Measurements from ENCODE around the gene PCAT6. TPM values are rescaled to one million over a fixed set of nuclear protein-coding genes. Genes with fewer than 3 reads are reported as not detected.
"Not testable (repeated sequence)": the region's sequence is repeated elsewhere in the genome, so short reads cannot be mapped to it uniquely, and the experiment has no call there.

The PCAT6 gene
- 1 to 10 TPM; 1.8 to 4.0 TPM for total RNA-seq

GRCh38 chr1:202810615-202811295 is at the start of gene PCAT6:
PCAT6 (plus strand) TSS chr1:202810954.
- Mint-ChIP-seq H3K27me3 (no peaks in the 10 kb centered on the region), H3K27ac (peak within 1 kb of the TSS; percentile 87), H3K9me3 (no peaks in the 10 kb centered on the region), H3K4me1 (peaks cover 23% of the 10 kb centered on the region), H3K36me3 (ENCODE audit: low read depth) (peaks cover 30% of the 10 kb centered on the region), H3K4me3 (peak within 1 kb of the TSS; percentile 87)
- ATAC-seq (replicated peaks) = peak; percentile 78

- Mint-ChIP-seq H3K4me3 (no peak overlapping the region), H3K27ac (peak overlapping the region; percentile 66), H3K27me3 (no peaks in the 10 kb centered on the region), H3K4me1 (peaks cover 5% of the 10 kb centered on the region), H3K36me3 (ENCODE audit: low read depth) (peaks cover 99% of the 10 kb centered on the region), H3K9me3 (no peaks in the 10 kb centered on the region)
- ATAC-seq (replicated peaks) = no peak
Measured at GRCh38 chr1:202762019-202762418, 48.7 kb upstream of the PCAT6 start.

GRCh38 chr1:202765721-202766120 is 45.0 kb upstream of the PCAT6 start:
- ATAC-seq (replicated peaks) = no peak
- Mint-ChIP-seq H3K36me3 (ENCODE audit: low read depth) (peaks cover 94% of the 10 kb centered on the region), H3K4me3 (no peak overlapping the region), H3K27me3 (no peaks in the 10 kb centered on the region), H3K9me3 (no peaks in the 10 kb centered on the region), H3K4me1 (peaks cover 5% of the 10 kb centered on the region), H3K27ac (no peak overlapping the region)

GRCh38 chr1:202770135-202770534 is 40.6 kb upstream of the PCAT6 start:
- no peaks in the 10 kb centered on the region for H3K9me3 Mint-ChIP-seq
- no peak overlapping the region for H3K4me3 Mint-ChIP-seq
- H3K27me3 Mint-ChIP-seq = no peaks in the 10 kb centered on the region
- H3K27ac Mint-ChIP-seq = no peak overlapping the region
- no peak for ATAC-seq (replicated peaks)
- no peaks in the 10 kb centered on the region for H3K4me1 Mint-ChIP-seq
- H3K36me3 Mint-ChIP-seq (ENCODE audit: low read depth) = peaks cover 92% of the 10 kb centered on the region

GRCh38 chr1:202781180-202781579 is 29.6 kb upstream of the PCAT6 start:
- H3K36me3 Mint-ChIP-seq (ENCODE audit: low read depth) = peaks cover 15% of the 10 kb centered on the region
- H3K4me1 Mint-ChIP-seq = peaks cover 3% of the 10 kb centered on the region
- no peaks in the 10 kb centered on the region for H3K27me3 Mint-ChIP-seq
- no peak for ATAC-seq (replicated peaks)
- H3K9me3 Mint-ChIP-seq = no peaks in the 10 kb centered on the region
- no peak overlapping the region for H3K4me3 Mint-ChIP-seq
- H3K27ac Mint-ChIP-seq = no peak overlapping the region

- Mint-ChIP-seq H3K4me3 (no peak overlapping the region), H3K27me3 (no peaks in the 10 kb centered on the region), H3K4me1 (peaks cover 13% of the 10 kb centered on the region), H3K9me3 (no peaks in the 10 kb centered on the region), H3K36me3 (ENCODE audit: low read depth) (no peaks in the 10 kb centered on the region), H3K27ac (no peak overlapping the region)
- ATAC-seq (replicated peaks) = no peak
Measured at GRCh38 chr1:202786804-202787203, 23.9 kb upstream of the PCAT6 start.

GRCh38 chr1:202788800-202789199 is 22.0 kb upstream of the PCAT6 start:
- H3K9me3 Mint-ChIP-seq = no peaks in the 10 kb centered on the region

GRCh38 chr1:202791077-202791747 is 19.5 kb upstream of the PCAT6 start:
- no peaks in the 10 kb centered on the region for H3K9me3 Mint-ChIP-seq
- H3K4me1 Mint-ChIP-seq = peaks cover 21% of the 10 kb centered on the region
- no peak overlapping the region for H3K4me3 Mint-ChIP-seq
- no peak overlapping the region for H3K27ac Mint-ChIP-seq
- H3K27me3 Mint-ChIP-seq = no peaks in the 10 kb centered on the region
- ATAC-seq (replicated peaks) = no peak
- peaks cover 7% of the 10 kb centered on the region for H3K36me3 Mint-ChIP-seq (ENCODE audit: low read depth)

More at GRCh38 chr1:202788800-202789199, 22.0 kb upstream of the PCAT6 start:
- no peak for ATAC-seq (replicated peaks)
- peaks cover 19% of the 10 kb centered on the region for H3K4me1 Mint-ChIP-seq
- no peaks in the 10 kb centered on the region for H3K27me3 Mint-ChIP-seq
- H3K36me3 Mint-ChIP-seq (ENCODE audit: low read depth) = no peaks in the 10 kb centered on the region
- peak overlapping the region; percentile 25 for H3K27ac Mint-ChIP-seq
- H3K4me3 Mint-ChIP-seq = no peak overlapping the region

GRCh38 chr1:202794051-202794740 is 16.6 kb upstream of the PCAT6 start:
- peaks cover 16% of the 10 kb centered on the region for H3K4me1 Mint-ChIP-seq
- no peak overlapping the region for H3K27ac Mint-ChIP-seq
- H3K9me3 Mint-ChIP-seq = no peaks in the 10 kb centered on the region
- H3K36me3 Mint-ChIP-seq (ENCODE audit: low read depth) = peaks cover 32% of the 10 kb centered on the region
- no peak for ATAC-seq (replicated peaks)
- H3K4me3 Mint-ChIP-seq = no peak overlapping the region
- H3K27me3 Mint-ChIP-seq = no peaks in the 10 kb centered on the region

GRCh38 chr1:202794931-202795330 is 15.8 kb upstream of the PCAT6 start:
- not testable (repeated sequence) for H3K27me3 Mint-ChIP-seq; H3K27ac Mint-ChIP-seq; ATAC-seq (replicated peaks); H3K4me3 Mint-ChIP-seq; H3K9me3 Mint-ChIP-seq
- H3K4me1 Mint-ChIP-seq = peaks cover 16% of the 10 kb centered on the region
- peaks cover 34% of the 10 kb centered on the region for H3K36me3 Mint-ChIP-seq (ENCODE audit: low read depth)

GRCh38 chr1:202796670-202797069 is 14.1 kb upstream of the PCAT6 start:
- peaks cover 17% of the 10 kb centered on the region for H3K4me1 Mint-ChIP-seq
- no peak for ATAC-seq (replicated peaks)
- peaks cover 47% of the 10 kb centered on the region for H3K36me3 Mint-ChIP-seq (ENCODE audit: low read depth)
- H3K27ac Mint-ChIP-seq = no peak overlapping the region
- H3K9me3 Mint-ChIP-seq = no peaks in the 10 kb centered on the region
- H3K27me3 Mint-ChIP-seq = no peaks in the 10 kb centered on the region
- H3K4me3 Mint-ChIP-seq = no peak overlapping the region

GRCh38 chr1:202798260-202798659 is 12.5 kb upstream of the PCAT6 start:
- Mint-ChIP-seq H3K27me3 (no peaks in the 10 kb centered on the region), H3K27ac (no peak overlapping the region), H3K36me3 (ENCODE audit: low read depth) (peaks cover 58% of the 10 kb centered on the region), H3K4me3 (no peak overlapping the region), H3K4me1 (peaks cover 21% of the 10 kb centered on the region), H3K9me3 (no peaks in the 10 kb centered on the region)
- peak; percentile 67 for ATAC-seq (replicated peaks)

GRCh38 chr1:202798792-202799331 is 11.9 kb upstream of the PCAT6 start:
- peaks cover 61% of the 10 kb centered on the region for H3K36me3 Mint-ChIP-seq (ENCODE audit: low read depth)
- no peak overlapping the region for H3K27ac Mint-ChIP-seq
- no peaks in the 10 kb centered on the region for H3K27me3 Mint-ChIP-seq

GRCh38 chr1:202800742-202801141 is 10.0 kb upstream of the PCAT6 start:
- peak overlapping the region; percentile 10 for H3K4me3 Mint-ChIP-seq
- H3K9me3 Mint-ChIP-seq = no peaks in the 10 kb centered on the region
- ATAC-seq (replicated peaks) = no peak
- peak overlapping the region; percentile 36 for H3K27ac Mint-ChIP-seq
- peaks cover 19% of the 10 kb centered on the region for H3K4me1 Mint-ChIP-seq
- H3K36me3 Mint-ChIP-seq (ENCODE audit: low read depth) = peaks cover 64% of the 10 kb centered on the region
- H3K27me3 Mint-ChIP-seq = no peaks in the 10 kb centered on the region

More at GRCh38 chr1:202798792-202799331, 11.9 kb upstream of the PCAT6 start:
- H3K4me1 Mint-ChIP-seq = peaks cover 22% of the 10 kb centered on the region
- no peak for ATAC-seq (replicated peaks)
- no peaks in the 10 kb centered on the region for H3K9me3 Mint-ChIP-seq
- H3K4me3 Mint-ChIP-seq = no peak overlapping the region

All from activated T-helper 17 cell treated with anti-CD3 and anti-CD28 coated beads, Interleukin-2, amount 50 U/mL, for 72 hours (primary cell).